H1 (cell line): ENCODE data around the gene IFNAR2. TPM values are rescaled to one million over a fixed set of nuclear protein-coding genes. Genes with fewer than 3 reads are reported as not detected.

Source experiments
- CTCF ChIA-PET: fragments of 300-600 bp; sonication (Branson Sonifier 250); formaldehyde crosslinking; loops from one replicate; lab custom pipeline; 2021; ENCODE audit not compliant: partially characterized antibody; lab: Charles Lee
- POLR2A ChIA-PET: fragments of 300-600 bp; sonication (Branson Sonifier 250); formaldehyde crosslinking; loops from one replicate; lab custom pipeline; 2021; ENCODE audit warnings: inconsistent platforms; ENCODE audit not compliant: partially characterized antibody; lab: Charles Lee
- DNase-seq, 2 experiments: peaks; one replicate each; pipeline versions ENCODE4 v3.0.0 to v3.0.0-alpha.2; 2010 to 2022; ENCODE audit warnings: low spot score in 2 of 2, low read depth in 1 of 2, mixed read lengths in 1 of 2
- FAIRE-seq: peaks from 2 replicates; lab custom pipeline; 2011; peaks lifted over from hg19 to GRCh38; lab: Jason Lieb, UNC
- H2AFZ ChIP-seq: 2 replicates; pipeline ENCODE4 v1.8.1; 2012; ENCODE audit warnings: low read length, inconsistent platforms
- H2AK5ac ChIP-seq: 2 replicates; pipeline ENCODE4 v1.6.1; 2013; ENCODE audit warnings: low read depth, low read length
- H2BK120ac ChIP-seq: replicated peaks from 2 replicates; pipeline ENCODE3; 2013; ENCODE audit warnings: low read depth, low read length, inconsistent platforms
- H2BK12ac ChIP-seq: 2 replicates; pipeline ENCODE4 v1.6.1; 2013; ENCODE audit warnings: low read depth, low read length
- H2BK15ac ChIP-seq: 2 replicates; pipeline ENCODE4 v1.6.1; 2013; ENCODE audit warnings: low read length
- H2BK20ac ChIP-seq: 2 replicates; pipeline ENCODE4 v1.6.1; 2013; ENCODE audit warnings: low read length
- H2BK5ac ChIP-seq: 2 replicates; pipeline ENCODE4 v1.6.1; 2013; ENCODE audit warnings: low read depth, low read length
- H3K14ac ChIP-seq: 2 replicates; pipeline ENCODE4 v1.6.1; 2013; ENCODE audit warnings: inconsistent platforms; ENCODE audit not compliant: insufficient read length
- H3K18ac ChIP-seq: 2 replicates; pipeline ENCODE4 v1.6.1; 2013; ENCODE audit warnings: low read length; ENCODE audit errors: extremely low read depth
- H3K23ac ChIP-seq: 2 replicates; pipeline ENCODE4 v1.6.1; 2013; ENCODE audit warnings: inconsistent platforms; ENCODE audit not compliant: insufficient read length
- H3K23me2 ChIP-seq: 2 replicates; pipeline ENCODE4 v1.6.1; 2013; ENCODE audit warnings: low read depth, low read length
- H3K27ac ChIP-seq: 2 replicates; pipeline ENCODE4 v1.6.1; 2011; ENCODE audit warnings: low read depth, low read length, inconsistent platforms
- H3K27me3 ChIP-seq, 4 experiments: replicated peaks in 1 of 4; 1 replicate in 1 of 4; 2 replicates in 3 of 4; pipeline versions ENCODE4 v1.6.1 to v1.8.1; 2011 to 2013; ENCODE audit warnings: low read length in 3 of 4, mild to moderate bottlenecking in 3 of 4, inconsistent platforms in 2 of 4, mixed read lengths in 2 of 4, moderate library complexity in 1 of 4; ENCODE audit not compliant: control insufficient read depth in 3 of 4, insufficient read depth in 3 of 4; ENCODE audit errors: extremely low read depth in 1 of 4
- H3K36me3 ChIP-seq, 4 experiments: 2 replicates each; pipeline versions ENCODE4 v1.6.1 to v1.8.1; 2011 to 2013; ENCODE audit warnings: mild to moderate bottlenecking in 4 of 4, low read length in 3 of 4, moderate library complexity in 2 of 4, control low read depth in 1 of 4, inconsistent platforms in 1 of 4; ENCODE audit not compliant: insufficient read depth in 4 of 4, control insufficient read depth in 2 of 4
- H3K4ac ChIP-seq: replicated peaks from 2 replicates; pipeline ENCODE3; 2013; ENCODE audit warnings: low read length, low read depth, mixed read lengths, inconsistent platforms; ENCODE audit not compliant: insufficient read length
- H3K4me1 ChIP-seq, 4 experiments: replicated peaks in 1 of 4; 1 replicate in 1 of 4; 2 replicates in 3 of 4; pipeline versions ENCODE4 v1.6.1 to v1.8.1; 2011 to 2013; ENCODE audit warnings: low read length in 3 of 4, inconsistent platforms in 2 of 4, mixed read lengths in 1 of 4; ENCODE audit not compliant: insufficient read depth in 4 of 4, control insufficient read depth in 3 of 4
- H3K4me2 ChIP-seq, 2 experiments: 2 replicates each; pipeline versions ENCODE4 v1.6.1 to v1.8.1; 2011 to 2013; ENCODE audit warnings: low read depth in 2 of 2, low read length in 2 of 2, control low read depth in 1 of 2, inconsistent platforms in 1 of 2, mild to moderate bottlenecking in 1 of 2; ENCODE audit not compliant: insufficient read depth in 1 of 2
- H3K4me3 ChIP-seq, 4 experiments: fragments of 200-600, 300-600 bp in 1 of 4; sonication (generic), shearing (Covaris generic), sonication (Bioruptor Twin) in 1 of 4; 2 replicates each; pipeline versions ENCODE4 v1.5.1 to v1.8.1; 2011 to 2016; ENCODE audit warnings: low read length in 4 of 4, low read depth in 3 of 4, control low read depth in 2 of 4, inconsistent platforms in 2 of 4, mild to moderate bottlenecking in 2 of 4, mixed read lengths in 1 of 4, moderate library complexity in 1 of 4; ENCODE audit not compliant: insufficient read depth in 2 of 4; ENCODE audit errors: extremely low read depth in 1 of 4
- H3K56ac ChIP-seq: replicated peaks from 2 replicates; pipeline ENCODE3; 2013; ENCODE audit warnings: low read depth, mild to moderate bottlenecking, mixed read lengths, low read length, inconsistent platforms; ENCODE audit not compliant: insufficient read length
- H3K79me1 ChIP-seq: 2 replicates; pipeline ENCODE4 v1.6.1; 2013; ENCODE audit warnings: low read depth, low read length, control low read depth
- H3K79me2 ChIP-seq, 2 experiments: 2 replicates each; pipeline versions ENCODE4 v1.6.1 to v1.8.1; 2012 to 2013; ENCODE audit warnings: low read length in 2 of 2, mild to moderate bottlenecking in 2 of 2, inconsistent platforms in 1 of 2; ENCODE audit not compliant: insufficient read depth in 2 of 2, control insufficient read depth in 1 of 2
- H3K9ac ChIP-seq, 4 experiments: replicated peaks in 1 of 4; 1 replicate in 1 of 4; 2 replicates in 3 of 4; pipeline versions ENCODE4 v1.6.1 to v1.8.1; 2011 to 2013; ENCODE audit warnings: low read depth in 3 of 4, low read length in 3 of 4, control low read depth in 2 of 4, mild to moderate bottlenecking in 2 of 4, moderate library complexity in 2 of 4, inconsistent platforms in 1 of 4; ENCODE audit errors: extremely low read depth in 1 of 4
- H3K9me3 ChIP-seq, 2 experiments: 2 replicates each; pipeline versions ENCODE4 v1.6.1 to v1.8.1; 2012 to 2013; ENCODE audit warnings: mild to moderate bottlenecking in 2 of 2, moderate library complexity in 2 of 2, control low read depth in 1 of 2, inconsistent platforms in 1 of 2, low read depth in 1 of 2, low read length in 1 of 2, mixed read lengths in 1 of 2; ENCODE audit not compliant: insufficient read depth in 2 of 2
- H4K20me1 ChIP-seq, 2 experiments: replicated peaks in 1 of 2; 2 replicates each; pipeline versions ENCODE3 to v1.8.1; 2011 to 2013; ENCODE audit warnings: inconsistent platforms in 2 of 2, low read length in 2 of 2, mild to moderate bottlenecking in 1 of 2; ENCODE audit not compliant: insufficient read depth in 2 of 2, control insufficient read depth in 1 of 2
- H4K5ac ChIP-seq: 2 replicates; pipeline ENCODE4 v1.6.1; 2013; ENCODE audit warnings: low read length, low read depth, mixed read lengths, inconsistent platforms; ENCODE audit not compliant: insufficient read length
- H4K8ac ChIP-seq: 2 replicates; pipeline ENCODE4 v1.8.0; 2013; ENCODE audit warnings: mild to moderate bottlenecking, moderate library complexity, low read length, inconsistent platforms; ENCODE audit not compliant: insufficient read depth; ENCODE audit errors: extremely low read depth
- H4K91ac ChIP-seq: replicated peaks from 2 replicates; pipeline ENCODE3; 2013; ENCODE audit warnings: low read length, mixed read lengths, inconsistent platforms; ENCODE audit not compliant: insufficient read length
- ASH2L ChIP-seq: fragments of 200-600, 300-600 bp; sonication (generic); IDR thresholded peaks from one replicate; pipeline ENCODE4 v1.7.1; 2017; ENCODE audit warnings: low read length
- CBX5 ChIP-seq: fragments of 300-800, 300-1000 bp; sonication (generic); IDR thresholded peaks from 2 replicates; pipeline ENCODE4 v1.7.1; 2016; ENCODE audit warnings: antibody characterized with exemption, low read length, low read depth
- CHD1 ChIP-seq: IDR thresholded peaks from 2 replicates; pipeline ENCODE4 v1.6.1; 2012; ENCODE audit warnings: low read depth, low read length, improper control_type of control experiment
- CTBP2 ChIP-seq: IDR thresholded peaks from 2 replicates; pipeline ENCODE4 v1.7.0; 2011; ENCODE audit warnings: borderline replicate concordance, mild to moderate bottlenecking, moderate library complexity, mixed read lengths, low read length; ENCODE audit not compliant: insufficient read depth, insufficient read length
- JUND ChIP-seq: IDR thresholded peaks from 2 replicates; pipeline ENCODE4 v1.6.1; 2011; ENCODE audit warnings: mild to moderate bottlenecking, improper control_type of control experiment, low read length
- KDM5A ChIP-seq: fragments of 200-600 bp; IDR thresholded peaks from 2 replicates; pipeline ENCODE4 v1.7.1; 2012; ENCODE audit warnings: mild to moderate bottlenecking, low read length, inconsistent platforms, mixed read lengths
- NANOG ChIP-seq: IDR thresholded peaks from 2 replicates; pipeline ENCODE4 v1.6.1; 2011; ENCODE audit warnings: low read length, low read depth, mild to moderate bottlenecking, inconsistent platforms; ENCODE audit not compliant: insufficient read depth, poor library complexity, severe bottlenecking
- POLR2AphosphoS5 ChIP-seq: IDR thresholded peaks from 2 replicates; pipeline ENCODE4 v1.6.1; 2011; ENCODE audit warnings: low read depth, low read length
- RBBP5 ChIP-seq: IDR thresholded peaks from 2 replicates; pipeline ENCODE4 v1.7.1; 2012; ENCODE audit warnings: low read depth, mild to moderate bottlenecking, inconsistent platforms, low read length, moderate library complexity, borderline replicate concordance
- SP4 ChIP-seq: IDR thresholded peaks from 2 replicates; pipeline ENCODE4 v1.6.1; 2012; ENCODE audit warnings: low read length, inconsistent platforms
- TAF1 ChIP-seq: IDR thresholded peaks from 2 replicates; pipeline ENCODE4 v1.6.1; 2011; ENCODE audit warnings: mild to moderate bottlenecking, low read depth, low read length
- TBP ChIP-seq: IDR thresholded peaks from 2 replicates; pipeline ENCODE4 v1.6.1; 2011; ENCODE audit warnings: low read depth, low read length, improper control_type of control experiment
- WGBS, 2 experiments: shearing (Covaris generic) in 1 of 2; methylation state at CpG; one replicate each; pipeline versions ENCODE4 v1.1.6 to v1.1.7; 2013 to 2015; ENCODE audit warnings: low lambda C conversion rate in 2 of 2, mixed read lengths in 2 of 2, inconsistent platforms in 1 of 2, low coverage in 1 of 2, missing lambda C conversion rate in 1 of 2; ENCODE audit not compliant: insufficient replicate concordance in 2 of 2, insufficient coverage in 1 of 2, insufficient read length in 1 of 2; ENCODE audit errors: extremely low coverage in 1 of 2, missing lambda C conversion rate in 1 of 2; 5-methylcytosine and 5-hydroxymethylcytosine counted together
- polyA plus RNA-seq, 7 experiments: library from polyadenylated mRNA; depleted of rRNA in 3 of 7; stranded (reverse) in 5 of 7; unstranded in 2 of 7; fragments of >200 nt in 5 of 7; fragments of 200-250 nt in 2 of 7; gene quantifications; 1 replicate in 5 of 7; 2 replicates in 1 of 7; 4 replicates in 1 of 7; pipeline versions ENCODE4 v1.2.1 to v1.2.3, GENCODE V29; 2011 to 2013; ENCODE audit warnings: missing spikeins in 2 of 7, mixed read lengths in 2 of 7
- total RNA-seq: library from RNA; stranded (reverse); fragmentation: NEBNext Ultra II Directional; extraction: Animal tissue kit (Norgen Biotek cat#: 25700); gene quantifications from 2 replicates; pipeline ENCODE4 v1.2.1, GENCODE V29; 2021
- TF ChIP-seq, protein P1 (sequence below): IDR thresholded peaks from 2 replicates; pipeline ENCODE4 v1.6.1; 2012; ENCODE audit warnings: inconsistent platforms
- TF ChIP-seq, protein P2 (sequence below): IDR thresholded peaks from 2 replicates; pipeline ENCODE4 v1.6.1; 2012; ENCODE audit warnings: inconsistent platforms

The IFNAR2 gene
- total and polyA plus RNA-seq, 2 of the 8 experiments (the other 6 are each of a cell fraction or from before 2014, with no cell fraction given), result 12.2 to 16.1 TPM

DNA sequence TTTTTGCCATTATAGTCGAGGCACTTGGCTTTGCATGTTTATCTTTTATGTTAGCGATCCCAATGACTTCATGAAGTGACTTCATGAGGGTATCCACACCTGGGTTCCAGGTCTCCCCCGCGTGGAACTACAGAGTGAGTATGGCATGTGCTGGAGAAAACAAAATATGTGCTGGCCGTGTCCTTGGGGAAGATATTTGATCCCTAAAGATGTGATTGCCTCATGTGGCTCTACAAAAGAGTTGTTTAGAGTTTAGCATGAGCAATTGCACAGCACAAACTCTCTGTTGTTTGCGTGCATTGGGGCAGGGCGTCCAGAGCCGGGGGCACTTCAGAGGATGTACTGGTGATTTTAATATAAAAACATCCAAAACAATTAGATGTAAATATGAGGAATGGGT, 41.2 kb downstream of the IFNAR2 start:
- 90% methylated on average over 8 of the region's 8 CpGs; no CpG with 5 or more reads in 1 of the 2 experiments for WGBS, 2 experiments
- H2BK12ac ChIP-seq, result no peak overlapping the region
- POLR2A ChIA-PET, result no interaction called here
- TF ChIP-seq JUND (no peak), ASH2L (no peak), CHD1 (no peak), RBBP5 (no peak), CTBP2 (no peak), TAF1 (no peak), KDM5A (no peak), POLR2AphosphoS5 (no peak), TBP (no peak), CBX5 (no peak), SP4 (no peak), NANOG (no peak)
- TF ChIP-seq, protein P1, sequence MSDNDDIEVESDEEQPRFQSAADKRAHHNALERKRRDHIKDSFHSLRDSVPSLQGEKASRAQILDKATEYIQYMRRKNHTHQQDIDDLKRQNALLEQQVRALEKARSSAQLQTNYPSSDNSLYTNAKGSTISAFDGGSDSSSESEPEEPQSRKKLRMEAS, result no peak
- TF ChIP-seq, protein P2, sequence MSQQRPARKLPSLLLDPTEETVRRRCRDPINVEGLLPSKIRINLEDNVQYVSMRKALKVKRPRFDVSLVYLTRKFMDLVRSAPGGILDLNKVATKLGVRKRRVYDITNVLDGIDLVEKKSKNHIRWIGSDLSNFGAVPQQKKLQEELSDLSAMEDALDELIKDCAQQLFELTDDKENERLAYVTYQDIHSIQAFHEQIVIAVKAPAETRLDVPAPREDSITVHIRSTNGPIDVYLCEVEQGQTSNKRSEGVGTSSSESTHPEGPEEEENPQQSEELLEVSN, result no peak

More for the DNA sequence above, 41.2 kb downstream of the IFNAR2 start:
- Histone ChIP-seq H4K20me1 (peaks cover 0 to 3% of the 10 kb centered on the region in 2 experiments), H3K56ac (no peak overlapping the region), H3K4me3 (no peak overlapping the region), H3K23me2 (peaks cover 6% of the 10 kb centered on the region; the same call in 1 of the 2 replicates), H3K4me1 (peaks cover 0 to 4% (median under 1%) of the 10 kb centered on the region in 4 experiments; a peak in 3 of 7 replicates), H3K27ac (no peak overlapping the region), H3K79me2 (no peaks in the 10 kb centered on the region), H4K8ac (no peak overlapping the region), H2BK5ac (no peak overlapping the region), H2AK5ac (no peak overlapping the region), H3K23ac (no peak overlapping the region), H3K4me2 (no peak overlapping the region), H3K18ac (no peak overlapping the region), H2AFZ (no peak overlapping the region), H2BK120ac (no peak overlapping the region), H4K91ac (no peak overlapping the region), H2BK15ac (no peak overlapping the region), H3K9ac (no peak overlapping the region), H4K5ac (no peak overlapping the region), H3K4ac (no peak overlapping the region), H3K79me1 (no peaks in the 10 kb centered on the region), H2BK20ac (no peak overlapping the region), H3K36me3 (no peaks in the 10 kb centered on the region), H3K27me3 (no peaks in the 10 kb centered on the region; a peak in 1 of 7 replicates), H3K14ac (no peak overlapping the region), H3K9me3 (no peaks in the 10 kb centered on the region)
- DNase-seq, result no peak
- CTCF ChIA-PET, result no interaction called here
- FAIRE-seq, result no peak
